RWPE2 (cell line): ENCODE results near the gene NINJ2.
"Not testable (repeated sequence)": the region's sequence is repeated elsewhere in the genome, so short reads cannot be mapped to it uniquely, and the experiment has no call there.

Experiments used
- ATAC-seq: fragments of 200-7000 bp; cut with Tn5 transposase; 3 replicates; pipeline ENCODE4 v1.9.1; 2021; ENCODE audit warnings: low read depth
- DNase-seq: peaks from one replicate; pipeline ENCODE4 v3.0.0-alpha.2; 2020; ENCODE audit warnings: low spot score
- H3K27ac ChIP-seq: fragments of 450-650 bp; 2 replicates; pipeline ENCODE4 v1.5.1; 2017; ENCODE audit warnings: mild to moderate bottlenecking; ENCODE audit not compliant: poor library complexity, severe bottlenecking
- H3K27me3 ChIP-seq: fragments of 250-450 bp; sonication (Bioruptor Pico); 2 replicates; pipeline ENCODE4 v1.5.1; 2021; ENCODE audit warnings: mild to moderate bottlenecking, moderate library complexity; ENCODE audit not compliant: insufficient read depth, poor library complexity, severe bottlenecking
- H3K36me3 ChIP-seq: fragments of 250-450 bp; sonication (Bioruptor Pico); 2 replicates; pipeline ENCODE4 v1.5.1; 2020; ENCODE audit warnings: low read depth, mild to moderate bottlenecking, moderate library complexity
- H3K4me1 ChIP-seq: fragments of 250-450 bp; sonication (Bioruptor Pico); 2 replicates; pipeline ENCODE4 v1.5.1; 2021; ENCODE audit warnings: mild to moderate bottlenecking, moderate library complexity; ENCODE audit not compliant: insufficient read depth, poor library complexity, severe bottlenecking
- H3K4me3 ChIP-seq: fragments of 250-450 bp; sonication (Bioruptor Pico); 2 replicates; pipeline ENCODE4 v1.5.1; 2021; ENCODE audit warnings: mild to moderate bottlenecking, moderate library complexity; ENCODE audit not compliant: severe bottlenecking
- H3K9me3 ChIP-seq: fragments of 250-450 bp; sonication (Bioruptor Pico); 2 replicates; pipeline ENCODE4 v1.5.1; 2021; ENCODE audit warnings: mild to moderate bottlenecking, moderate library complexity; ENCODE audit not compliant: severe bottlenecking
- TF ChIP-seq, protein P1 (sequence below): fragments of 450-650 bp; IDR thresholded peaks from one replicate; pipeline ENCODE4 v1.5.1; 2017; ENCODE audit warnings: mild to moderate bottlenecking, moderate library complexity; ENCODE audit not compliant: poor library complexity, severe bottlenecking

The NINJ2 gene

DNA sequence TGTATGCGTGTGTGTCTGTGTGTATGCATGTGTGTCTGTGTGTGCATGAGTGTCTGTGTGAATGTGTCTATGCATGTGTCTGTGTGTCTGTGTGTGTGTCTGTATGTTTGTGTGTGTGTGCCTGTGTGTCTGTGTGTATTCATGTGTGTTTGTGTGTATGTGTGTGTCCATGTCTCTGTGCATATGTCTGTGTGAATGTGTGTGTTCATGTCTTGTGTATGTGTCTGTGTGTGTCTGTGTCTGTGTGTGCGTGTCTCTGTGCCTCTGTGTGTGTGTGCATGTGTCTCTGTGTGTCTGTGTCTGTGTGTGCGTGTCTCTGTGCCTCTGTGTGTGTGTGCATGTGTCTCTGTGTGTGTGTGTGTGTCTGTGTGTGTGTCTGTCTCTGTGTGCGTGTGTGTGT lies 82.4 kb downstream of the NINJ2 start:
- no peaks in the 10 kb centered on the region for H3K27me3 ChIP-seq
- H3K27ac ChIP-seq, result no peak overlapping the region
- H3K9me3 ChIP-seq, result no peaks in the 10 kb centered on the region
- no peak overlapping the region for H3K4me3 ChIP-seq
- H3K4me1 ChIP-seq, result peaks cover 20% of the 10 kb centered on the region
- ATAC-seq, result no peak
- no peak for DNase-seq
- H3K36me3 ChIP-seq, result no peaks in the 10 kb centered on the region
- TF ChIP-seq, protein P1, sequence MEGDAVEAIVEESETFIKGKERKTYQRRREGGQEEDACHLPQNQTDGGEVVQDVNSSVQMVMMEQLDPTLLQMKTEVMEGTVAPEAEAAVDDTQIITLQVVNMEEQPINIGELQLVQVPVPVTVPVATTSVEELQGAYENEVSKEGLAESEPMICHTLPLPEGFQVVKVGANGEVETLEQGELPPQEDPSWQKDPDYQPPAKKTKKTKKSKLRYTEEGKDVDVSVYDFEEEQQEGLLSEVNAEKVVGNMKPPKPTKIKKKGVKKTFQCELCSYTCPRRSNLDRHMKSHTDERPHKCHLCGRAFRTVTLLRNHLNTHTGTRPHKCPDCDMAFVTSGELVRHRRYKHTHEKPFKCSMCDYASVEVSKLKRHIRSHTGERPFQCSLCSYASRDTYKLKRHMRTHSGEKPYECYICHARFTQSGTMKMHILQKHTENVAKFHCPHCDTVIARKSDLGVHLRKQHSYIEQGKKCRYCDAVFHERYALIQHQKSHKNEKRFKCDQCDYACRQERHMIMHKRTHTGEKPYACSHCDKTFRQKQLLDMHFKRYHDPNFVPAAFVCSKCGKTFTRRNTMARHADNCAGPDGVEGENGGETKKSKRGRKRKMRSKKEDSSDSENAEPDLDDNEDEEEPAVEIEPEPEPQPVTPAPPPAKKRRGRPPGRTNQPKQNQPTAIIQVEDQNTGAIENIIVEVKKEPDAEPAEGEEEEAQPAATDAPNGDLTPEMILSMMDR, result no peak

DNA sequence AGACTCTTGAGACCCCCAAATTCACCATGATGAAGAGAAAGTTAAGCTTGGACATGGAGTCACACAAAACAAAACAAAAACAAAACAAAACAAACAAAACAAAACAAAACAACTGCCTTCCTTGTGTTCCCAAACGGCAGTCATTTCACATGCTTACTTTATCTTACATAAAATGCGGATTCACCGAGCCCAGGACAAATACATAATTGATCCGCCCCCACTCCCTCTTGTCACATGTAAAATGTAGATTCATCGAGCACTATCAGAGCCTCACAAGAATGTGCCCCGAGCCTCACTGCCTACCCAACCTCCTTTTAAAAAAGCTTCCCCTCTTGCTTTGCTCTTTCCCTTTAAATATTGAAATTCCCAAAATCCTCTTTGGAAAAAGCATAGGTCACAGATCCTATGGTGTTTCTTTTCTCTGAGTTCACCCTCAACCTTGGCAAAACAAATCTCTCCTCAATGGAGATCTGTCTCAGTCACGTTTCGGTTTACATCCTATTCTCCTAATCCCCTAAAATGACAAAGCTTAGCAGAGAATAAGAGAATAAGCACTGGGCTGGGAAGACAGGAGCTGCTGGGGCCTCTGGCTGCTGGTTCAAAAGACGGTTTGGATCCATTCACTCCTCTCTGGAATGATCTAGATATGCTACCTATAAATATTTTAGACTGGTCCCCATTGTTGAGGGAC lies 83.7 kb downstream of the NINJ2 start:
- Histone ChIP-seq H3K9me3 (no peaks in the 10 kb centered on the region), H3K4me3 (no peak overlapping the region), H3K27me3 (no peaks in the 10 kb centered on the region), H3K4me1 (peaks cover 27% of the 10 kb centered on the region), H3K27ac (no peak overlapping the region), H3K36me3 (no peaks in the 10 kb centered on the region)
- TF ChIP-seq, protein P1, result no peak
- DNase-seq (no peak), ATAC-seq (no peak)

DNA sequence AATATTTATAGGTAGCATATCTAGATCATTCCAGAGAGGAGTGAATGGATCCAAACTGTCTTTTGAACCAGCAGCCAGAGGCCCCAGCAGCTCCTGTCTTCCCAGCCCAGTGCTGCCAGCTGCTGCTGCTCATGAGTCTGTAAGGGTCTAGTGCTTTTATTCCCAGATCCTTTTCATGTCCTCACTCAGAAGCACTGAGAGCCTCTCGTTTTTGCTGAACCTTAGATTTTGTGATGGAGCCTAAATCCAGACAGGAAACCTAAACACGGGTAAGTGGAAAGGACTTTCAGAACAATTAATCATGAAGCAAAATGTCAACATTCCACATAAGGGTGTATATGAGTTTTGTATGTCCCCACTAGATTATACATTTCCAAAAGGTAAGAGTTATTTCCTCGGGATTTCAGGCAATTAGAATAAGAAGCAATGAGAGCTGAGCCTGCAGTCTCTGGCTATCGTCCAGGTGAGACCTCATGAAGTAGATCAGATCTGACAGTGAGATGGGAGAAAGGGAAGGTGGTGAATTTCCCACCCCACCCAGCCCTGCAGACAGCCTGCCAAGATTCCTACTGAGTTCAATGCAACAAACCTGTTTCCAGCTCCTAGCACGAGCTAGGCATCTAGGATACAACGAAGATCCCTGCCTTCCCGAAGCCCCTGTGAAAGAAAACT lies 84.4 kb downstream of the NINJ2 start:
- no peaks in the 10 kb centered on the region for H3K36me3 ChIP-seq
- H3K4me1 ChIP-seq, result peaks cover 27% of the 10 kb centered on the region
- ATAC-seq (no peak), DNase-seq (no peak)
- H3K27ac ChIP-seq, result no peak overlapping the region
- no peaks in the 10 kb centered on the region for H3K27me3 ChIP-seq
- TF ChIP-seq, protein P1, result no peak
- H3K4me3 ChIP-seq, result no peak overlapping the region
- H3K9me3 ChIP-seq, result no peaks in the 10 kb centered on the region

DNA sequence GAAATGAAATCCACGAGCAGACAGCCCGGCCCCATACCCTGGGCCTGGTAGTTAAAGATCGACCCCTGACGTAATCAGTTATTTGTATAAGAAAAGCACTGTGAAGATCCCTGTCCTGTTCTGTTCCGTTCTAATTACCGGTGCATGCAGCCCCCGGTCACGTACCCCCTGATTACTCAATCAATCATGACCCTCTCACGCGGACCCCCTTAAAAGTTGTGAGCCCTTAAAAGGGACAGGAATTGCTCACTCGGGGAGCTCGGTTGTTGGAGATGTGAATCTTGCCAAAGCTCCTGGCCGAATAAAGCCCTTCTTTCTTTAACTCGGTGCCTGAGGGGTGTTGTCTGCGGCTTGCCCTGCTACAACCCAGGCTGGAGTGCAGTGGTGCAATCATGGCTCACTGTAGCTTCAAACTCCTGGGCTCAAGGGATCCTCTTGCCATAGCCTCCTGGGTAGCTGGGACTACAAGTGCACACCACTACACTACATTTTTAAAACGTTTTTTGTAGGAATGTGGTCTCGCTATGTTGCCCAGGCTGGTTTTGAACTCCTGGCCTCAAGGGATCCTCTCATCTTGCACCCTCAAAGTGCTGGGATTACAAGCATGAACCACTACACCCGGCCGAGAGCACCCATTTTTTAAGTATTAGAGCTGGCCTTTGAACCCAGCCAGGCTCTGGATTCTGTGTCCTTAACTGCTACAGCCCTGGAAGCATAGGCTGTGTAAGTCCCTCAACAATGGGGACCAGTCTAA lies 85.1 kb downstream of the NINJ2 start:
- not testable (repeated sequence) for H3K27ac ChIP-seq, H3K27me3 ChIP-seq, H3K36me3 ChIP-seq, DNase-seq, H3K9me3 ChIP-seq, ATAC-seq, H3K4me3 ChIP-seq
- peaks cover 27% of the 10 kb centered on the region for H3K4me1 ChIP-seq

DNA sequence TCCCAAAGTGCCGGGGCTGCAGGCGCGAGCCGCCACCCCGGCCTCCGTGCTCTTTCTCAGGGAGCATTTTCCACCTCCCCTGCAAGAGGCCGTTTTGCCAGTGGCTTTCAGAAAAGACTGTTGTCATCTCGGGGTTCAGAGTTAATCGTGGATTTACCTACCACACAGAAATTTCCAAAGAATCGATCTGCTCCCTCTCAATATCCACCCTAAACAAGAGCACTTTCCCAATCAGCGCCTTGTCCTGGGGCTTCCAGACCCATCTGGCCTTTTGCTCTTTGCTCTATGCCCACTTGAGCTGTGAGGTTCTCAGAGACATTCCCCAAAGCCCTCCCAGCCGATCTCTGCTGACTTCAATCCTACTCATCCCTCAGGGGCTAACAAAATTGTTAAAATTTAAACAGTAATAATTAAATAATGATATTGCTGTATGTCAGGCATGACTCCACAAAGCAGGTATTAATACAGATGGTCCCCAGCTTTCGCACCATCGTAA lies 86.6 kb downstream of the NINJ2 start:
- ATAC-seq (no peak), DNase-seq (no peak)
- peaks cover 29% of the 10 kb centered on the region for H3K4me1 ChIP-seq
- no peak overlapping the region for H3K27ac ChIP-seq
- TF ChIP-seq, protein P1, result no peak
- no peaks in the 10 kb centered on the region for H3K36me3 ChIP-seq
- H3K9me3 ChIP-seq, result no peaks in the 10 kb centered on the region
- H3K4me3 ChIP-seq, result no peak overlapping the region
- H3K27me3 ChIP-seq, result no peaks in the 10 kb centered on the region
